Upper lobe of left lung (tissue), 4 donors: ENCODE measurements around the gene ACAP2.

Source experiments
- CTCF ChIP-seq, 6 experiments: fragments of 450-650 bp in 4 of 6; fragments of 200-600 bp in 2 of 6; sonication (generic) in 2 of 6; IDR thresholded peaks; one replicate each; pipeline ENCODE4 v1.5.1; 2016 to 2019; ENCODE audit warnings: antibody characterized with exemption in 6 of 6
- POLR2A ChIP-seq, 4 donors: fragments of 450-650 bp; IDR thresholded peaks; one replicate each; pipeline ENCODE4 v1.5.1; 2016 to 2017; ENCODE audit warnings: antibody characterized with exemption in 4 of 4, mild to moderate bottlenecking in 2 of 4

- TF ChIP-seq CTCF (IDR thresholded peaks at IDR 0.05) = no peak
- TF ChIP-seq POLR2A (IDR thresholded peaks at IDR 0.05) = no peak
Measured at GRCh38 chr3:195258449-195259153, 184.2 kb downstream of the ACAP2 start.
